SKM-1 (cell line): ENCODE measurements around the gene FREY1.

Source experiments
- DNase-seq: peaks from one replicate; lab custom pipeline; 2025; ENCODE audit not compliant: unreplicated experiment; lab: John Stamatoyannopoulos, UW

FREY1 gene

DNA sequence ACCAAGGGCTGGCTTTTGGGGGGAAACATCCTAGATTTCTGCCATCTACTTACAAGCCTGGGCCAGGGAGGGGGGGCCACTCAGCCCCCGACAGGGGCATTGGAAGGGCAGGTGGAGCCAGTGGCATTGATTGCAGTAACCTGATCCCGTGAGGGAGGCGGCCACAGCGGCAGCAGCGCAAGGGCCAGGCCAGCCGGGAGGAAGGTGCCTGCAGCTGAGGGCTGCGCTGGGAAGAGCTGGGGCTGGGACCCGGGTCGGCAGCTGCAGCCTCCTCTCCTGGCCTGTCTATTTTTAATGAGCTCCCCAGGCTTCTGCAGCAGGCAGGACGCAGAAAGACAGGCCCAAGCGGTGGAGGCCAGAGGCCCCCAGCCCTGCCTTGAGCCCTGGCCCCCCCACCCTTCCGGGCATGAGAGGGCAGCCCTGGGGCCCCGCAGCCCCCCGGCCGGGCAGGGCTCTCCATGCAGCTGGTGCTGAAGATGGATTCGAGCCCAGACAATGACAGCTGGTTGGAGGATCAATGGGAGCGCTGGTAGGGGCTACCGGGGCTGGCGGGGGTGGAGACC is 10.6 kb downstream of the FREY1 start:
- DNase-seq = no peak

DNA sequence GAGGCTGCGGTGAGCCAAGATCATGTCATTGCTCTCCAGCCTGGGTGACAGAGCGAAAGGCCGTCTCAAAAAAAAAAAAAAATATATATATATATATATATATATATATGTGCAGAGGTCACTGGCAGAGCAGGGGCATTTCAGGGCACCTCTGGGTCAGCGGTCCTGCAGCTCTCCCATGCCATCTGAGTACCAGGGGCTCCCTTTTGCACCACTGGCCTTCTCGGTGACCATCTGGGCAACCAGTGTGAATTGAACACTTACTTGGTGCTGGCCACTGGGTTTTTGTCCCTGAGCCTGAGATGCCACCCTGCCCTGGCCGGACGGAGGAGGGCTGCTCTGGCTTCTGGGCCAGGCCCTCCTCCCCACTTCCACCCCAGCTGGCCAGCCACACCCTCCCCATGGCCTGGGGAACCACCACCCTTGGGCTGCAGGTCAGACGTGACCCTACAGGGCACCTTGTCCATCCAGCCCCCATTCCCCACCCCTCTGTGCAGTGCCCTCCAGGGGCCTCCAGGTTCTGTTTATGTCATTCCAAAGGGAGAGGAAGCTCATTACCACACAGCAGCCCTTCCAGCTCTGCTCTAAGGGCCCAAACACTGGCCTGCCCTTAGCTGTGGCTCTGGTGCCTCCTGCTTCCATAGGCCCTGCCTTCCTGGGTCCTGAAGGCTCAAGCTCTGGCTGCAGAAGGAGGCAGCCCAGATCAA is 11.4 kb downstream of the FREY1 start:
- DNase-seq = no peak

DNA sequence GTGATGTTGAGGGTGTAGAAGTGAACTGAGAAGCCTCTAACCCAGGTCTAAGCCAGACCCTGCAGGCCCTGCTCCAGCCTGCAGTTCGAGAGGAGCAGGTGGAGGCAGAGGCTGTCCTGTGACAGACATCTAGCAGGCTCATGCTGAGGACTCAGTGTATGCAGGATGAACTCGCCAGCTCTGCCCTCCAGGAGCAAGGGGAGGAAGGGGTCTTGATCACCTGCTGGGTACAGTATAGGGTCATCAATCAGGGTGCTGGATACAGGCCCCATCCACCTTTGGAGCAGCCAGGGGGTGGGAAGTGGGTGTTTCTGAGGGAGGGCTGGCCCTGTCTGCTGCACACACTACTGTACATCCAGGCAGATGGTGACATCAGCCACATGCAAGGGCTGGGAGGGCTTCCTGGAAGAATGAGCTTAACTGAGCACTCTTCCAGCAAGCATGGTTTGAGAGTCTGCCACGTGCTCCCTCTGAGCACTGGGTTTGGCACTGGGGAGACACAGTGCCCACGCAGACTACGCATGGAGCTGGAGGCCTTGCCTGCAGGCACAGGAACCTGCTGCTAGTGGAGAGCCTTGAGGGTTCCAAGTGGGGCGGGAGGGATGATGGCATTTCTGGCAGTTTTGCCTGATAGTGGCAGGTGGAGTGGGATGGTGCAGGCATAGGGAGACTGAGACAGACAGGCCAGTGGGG is 12.4 kb downstream of the FREY1 start:
- no peak for DNase-seq

DNA sequence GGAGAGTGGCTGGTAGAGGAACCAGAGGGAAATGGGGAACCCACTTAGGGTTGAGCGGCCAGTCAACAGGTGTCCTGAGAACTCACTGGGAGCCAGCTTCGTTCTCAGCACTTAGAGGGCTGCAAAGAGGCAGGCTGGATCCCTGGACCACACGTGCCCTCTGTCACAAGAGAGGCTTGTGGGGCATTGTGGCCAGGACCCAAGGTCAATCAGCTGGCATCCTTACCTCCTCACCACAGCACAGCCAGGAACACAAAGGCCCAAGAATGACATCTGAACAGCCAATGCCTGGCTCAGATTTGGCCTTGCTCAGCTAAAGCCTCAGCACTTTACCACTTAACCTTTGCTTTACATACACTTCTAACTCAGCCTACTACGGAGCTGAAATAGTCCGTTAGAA is 14.2 kb downstream of the FREY1 start:
- DNase-seq = no peak

DNA sequence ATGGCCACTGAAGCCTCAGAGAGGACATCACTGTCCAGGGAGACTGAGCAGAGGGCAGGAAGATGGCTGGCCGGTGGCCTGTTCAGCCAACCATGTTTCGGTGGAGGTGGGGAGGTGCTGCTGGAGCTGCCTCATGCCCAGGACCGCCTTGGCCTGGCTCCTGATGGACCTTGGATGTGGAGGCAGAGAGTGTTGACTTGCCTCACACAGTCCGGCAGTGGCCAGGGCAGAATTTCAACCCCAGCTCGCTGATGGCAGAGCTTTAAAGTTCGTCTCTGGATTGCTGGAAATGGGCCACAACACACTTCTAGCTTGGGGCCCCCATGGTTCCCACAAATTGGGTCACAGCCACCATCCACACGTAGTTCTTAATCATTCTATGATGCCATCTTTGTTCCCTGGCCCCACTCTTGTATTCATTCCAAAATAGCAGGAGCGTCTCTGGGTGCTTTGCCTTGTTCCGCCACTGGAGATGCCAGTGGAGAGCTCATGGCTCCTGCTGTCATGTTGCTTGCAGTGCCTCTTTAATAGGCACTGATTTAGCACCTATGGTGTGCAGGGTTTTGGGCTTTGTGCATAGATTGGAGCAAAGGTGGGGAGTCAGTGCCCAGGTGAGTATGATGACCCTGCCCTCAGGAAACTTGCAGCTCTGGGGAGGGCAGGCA is 16.1 kb downstream of the FREY1 start:
- no peak for DNase-seq

DNA sequence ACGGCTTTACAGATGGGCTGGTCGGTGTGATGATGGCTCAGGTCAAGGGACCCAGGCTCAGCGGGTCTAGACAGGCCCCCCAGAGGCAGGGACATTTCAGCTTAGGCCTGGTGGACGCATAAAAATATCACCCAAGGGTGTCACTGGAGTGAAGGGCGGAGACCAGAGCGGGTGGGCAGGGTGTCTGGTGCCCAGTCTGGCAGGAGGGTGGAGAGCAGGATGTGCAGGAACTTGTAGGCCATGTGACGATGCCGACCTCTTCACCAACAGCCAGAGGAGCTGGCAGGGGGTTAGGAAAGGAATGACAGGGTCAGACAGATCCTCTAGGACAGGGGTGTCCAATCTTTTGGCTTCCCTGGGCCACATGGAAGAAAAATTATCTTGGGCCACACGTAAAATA is 17.1 kb downstream of the FREY1 start:
- DNase-seq = no peak

DNA sequence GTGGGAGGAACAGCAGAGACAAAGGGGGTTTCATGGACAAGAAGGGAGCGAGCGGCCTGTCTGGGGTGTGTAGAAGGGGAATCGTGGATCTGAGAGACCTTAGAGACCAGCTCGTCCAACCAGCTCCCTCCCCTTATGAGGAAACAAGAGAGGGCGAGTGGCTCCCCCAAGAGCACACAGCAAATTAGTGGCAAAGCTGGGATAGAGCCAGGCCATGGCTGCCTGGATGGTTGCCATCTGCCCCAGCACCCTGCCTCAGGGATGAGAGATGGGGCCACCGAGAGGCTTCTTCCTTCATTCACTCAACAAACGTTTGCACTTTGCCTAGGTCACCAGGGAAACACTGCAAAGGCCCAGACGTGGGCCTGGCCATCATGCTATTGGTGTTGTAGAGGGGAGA is 17.5 kb downstream of the FREY1 start:
- DNase-seq = no peak

DNA sequence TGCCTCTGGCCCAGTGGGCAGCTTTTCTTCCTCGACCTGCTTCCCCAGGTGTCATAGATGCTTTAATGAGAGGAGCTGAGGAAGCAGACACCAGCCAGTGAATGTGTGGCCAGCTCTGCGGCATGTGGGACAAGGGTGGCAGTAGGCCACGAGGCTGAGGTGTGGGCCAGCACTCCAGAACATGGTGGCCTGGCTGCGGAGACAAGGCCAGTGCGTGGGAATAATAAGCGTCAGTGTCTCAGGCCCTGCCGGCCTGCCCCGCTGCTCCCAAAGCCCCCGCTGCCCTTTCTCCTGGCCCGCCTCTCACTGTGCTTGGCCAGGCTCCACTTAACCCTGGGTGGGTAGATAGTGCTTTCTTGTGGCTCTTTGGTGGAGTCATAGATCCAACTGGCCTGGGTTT is 19.5 kb downstream of the FREY1 start:
- DNase-seq = no peak

DNA sequence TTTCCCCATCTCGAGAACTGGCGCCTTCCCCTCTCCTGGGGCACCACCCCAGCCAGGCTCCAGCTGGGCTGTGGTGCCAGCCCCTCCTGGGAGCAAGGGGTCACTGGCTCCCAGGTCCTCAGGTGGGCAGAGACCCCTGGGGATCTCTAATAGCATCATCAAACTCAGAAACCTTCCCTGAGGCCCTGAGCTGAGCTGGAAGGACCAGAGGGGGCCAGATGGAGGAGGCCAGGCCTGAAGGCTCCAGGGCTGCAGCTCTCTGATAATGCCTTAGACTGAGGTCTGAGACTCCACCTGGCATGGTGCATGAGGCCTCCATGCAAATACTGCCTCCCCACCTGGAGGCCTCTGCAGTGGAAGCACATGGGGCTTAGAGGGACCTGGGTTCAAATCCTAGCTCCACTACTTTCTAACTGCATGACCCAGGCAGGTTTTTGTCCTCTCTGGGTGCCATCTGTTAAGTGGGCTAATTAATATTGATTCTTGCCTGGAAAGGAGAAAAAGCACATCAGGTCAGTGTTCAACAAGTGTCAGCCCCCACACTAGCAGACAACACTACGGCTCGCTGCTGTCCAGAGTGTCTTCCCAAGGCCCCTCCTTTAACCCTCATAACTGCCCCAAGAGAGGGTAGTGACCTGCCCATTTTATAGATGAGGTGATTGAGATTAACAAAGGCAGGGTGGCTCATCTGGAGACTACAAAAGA is 20.1 kb downstream of the FREY1 start:
- no peak for DNase-seq

DNA sequence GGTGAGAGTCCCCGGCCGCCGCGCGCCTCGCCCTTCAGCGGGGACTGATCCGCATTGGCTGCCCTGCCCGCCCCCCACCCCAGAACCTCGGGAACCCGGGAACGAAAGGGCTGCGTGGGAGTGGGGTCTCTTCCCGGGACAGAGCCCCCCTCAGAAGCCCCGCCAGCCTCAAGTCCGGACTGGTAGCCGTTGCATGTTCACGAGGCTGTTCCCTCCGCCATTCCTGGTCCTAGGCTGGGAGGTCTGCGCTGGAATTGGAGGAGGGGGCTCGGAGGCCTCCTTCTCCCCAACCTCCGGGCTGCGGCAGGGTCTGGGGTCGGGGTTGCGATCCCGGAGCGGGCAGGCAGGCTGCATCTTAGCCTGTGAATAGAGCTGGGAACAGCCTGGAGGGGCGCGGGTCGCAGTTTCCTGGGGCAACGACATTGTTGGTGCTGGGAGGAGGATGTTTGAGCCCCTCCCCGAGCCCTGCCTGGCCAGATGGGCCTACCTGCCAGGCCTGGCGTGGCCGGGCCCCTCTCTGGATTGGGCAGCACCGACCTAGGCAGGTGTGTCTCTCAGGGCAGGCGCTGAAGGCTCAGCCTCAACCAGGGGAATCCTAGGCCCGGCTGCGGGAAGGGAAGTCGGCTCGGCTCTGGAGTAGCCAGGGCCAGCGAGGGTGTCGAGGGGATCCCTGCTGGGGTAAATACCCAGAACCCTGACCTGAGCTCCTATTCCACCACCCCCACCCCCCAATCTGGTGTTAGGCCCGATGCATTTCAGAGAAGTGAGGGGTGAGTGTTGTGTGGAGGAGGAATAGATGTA is 20.9 kb downstream of the FREY1 start:
- no peak for DNase-seq

DNA sequence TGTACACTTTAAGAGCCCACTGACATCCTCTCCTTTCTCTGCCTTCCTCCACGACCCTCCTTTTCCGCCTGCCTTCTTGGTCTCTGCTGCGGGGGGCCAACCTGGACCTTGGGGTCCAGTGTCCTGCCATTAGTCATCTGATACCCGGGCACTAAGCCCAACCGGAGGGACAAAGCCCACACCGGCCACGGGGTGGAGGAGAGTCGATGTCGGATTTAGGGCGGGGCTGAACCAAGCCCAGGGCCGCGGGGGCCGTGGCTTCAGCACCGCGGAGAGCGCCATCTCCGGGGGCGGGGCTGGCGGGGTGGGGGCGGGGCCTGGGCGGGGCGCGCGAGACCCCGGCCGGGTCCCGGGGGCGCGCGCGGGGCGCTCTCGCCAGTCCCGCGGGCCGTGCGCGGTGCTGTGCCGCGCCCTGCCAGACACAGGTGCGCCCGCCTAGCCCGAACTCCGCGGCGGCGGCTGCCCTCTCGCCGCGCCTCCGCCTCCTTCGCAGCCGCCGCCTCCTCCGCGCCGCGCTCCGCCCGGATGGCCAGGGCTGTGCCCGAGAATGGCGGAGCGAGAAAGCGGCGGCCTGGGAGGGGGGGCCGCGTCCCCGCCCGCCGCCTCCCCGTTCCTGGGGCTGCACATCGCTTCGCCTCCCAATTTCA is 21.7 kb downstream of the FREY1 start, which contains the start of gene MAPK8IP1:
TSS of gene MAPK8IP1 (plus strand) at position 378 of the 647 bp plus-strand sequence. CDS start at position 548, 170 bp downstream.
- DNase-seq = no peak

DNA sequence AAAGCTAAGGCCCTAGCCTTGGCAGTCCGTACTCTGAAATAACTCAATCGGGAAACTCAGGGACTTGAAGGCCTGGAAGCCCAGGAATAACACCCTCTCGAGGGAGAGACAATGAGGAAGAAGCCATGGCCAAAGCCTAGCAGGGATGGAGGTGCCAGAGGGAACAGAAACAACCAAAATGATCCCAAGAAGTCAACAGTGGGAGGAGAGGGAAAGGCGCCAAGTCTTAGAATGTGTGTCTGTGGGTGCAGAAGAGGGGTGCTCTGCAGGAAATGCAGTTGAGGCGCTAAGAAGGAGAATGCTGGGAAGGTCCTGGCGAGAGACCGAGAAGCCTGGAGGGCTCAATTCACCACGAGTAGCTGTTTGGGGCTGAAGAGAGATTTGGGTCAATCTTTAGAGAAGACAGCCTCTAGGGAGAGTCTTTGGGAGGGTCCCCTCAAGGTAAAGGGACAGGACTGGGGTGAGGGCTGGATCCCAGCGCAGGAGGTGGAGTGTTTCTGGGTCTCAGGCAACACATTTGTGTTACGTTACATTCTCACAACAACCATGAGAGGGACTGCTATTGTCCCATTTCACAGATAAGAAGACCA is 22.4 kb downstream of the FREY1 start:
- DNase-seq = no peak

DNA sequence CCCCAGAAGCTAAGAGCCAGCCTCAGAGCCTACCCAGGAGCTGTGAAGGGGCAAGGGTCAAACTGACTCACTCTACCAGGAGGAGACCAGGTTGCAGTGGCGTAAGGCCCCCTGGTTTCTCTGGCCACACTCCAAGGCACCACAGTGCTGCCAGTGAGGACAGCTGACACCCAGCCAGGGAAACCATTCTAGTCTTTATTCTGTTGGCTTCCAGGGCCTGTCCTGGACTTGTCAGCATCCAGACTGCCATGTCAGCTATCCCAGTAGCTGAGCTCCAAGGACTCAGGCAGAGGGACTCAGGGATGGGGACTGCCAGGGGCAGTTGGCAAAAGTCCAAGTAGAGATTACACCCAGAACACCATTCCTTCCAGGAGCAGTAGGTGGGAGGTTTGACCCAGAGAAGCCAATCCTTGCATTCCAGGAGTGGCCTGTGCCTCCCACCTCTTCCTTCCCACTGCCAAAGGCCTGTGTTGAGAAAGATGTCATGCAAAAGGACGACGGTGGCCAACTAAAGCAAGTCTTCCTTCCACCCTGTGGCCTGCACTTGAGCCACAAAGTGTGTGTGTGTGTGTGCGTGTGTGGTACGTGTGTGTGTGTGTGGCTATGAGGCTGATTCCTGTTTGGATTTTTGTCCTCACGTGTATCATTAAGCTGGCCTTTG is 25.2 kb downstream of the FREY1 start:
- DNase-seq = no peak

DNA sequence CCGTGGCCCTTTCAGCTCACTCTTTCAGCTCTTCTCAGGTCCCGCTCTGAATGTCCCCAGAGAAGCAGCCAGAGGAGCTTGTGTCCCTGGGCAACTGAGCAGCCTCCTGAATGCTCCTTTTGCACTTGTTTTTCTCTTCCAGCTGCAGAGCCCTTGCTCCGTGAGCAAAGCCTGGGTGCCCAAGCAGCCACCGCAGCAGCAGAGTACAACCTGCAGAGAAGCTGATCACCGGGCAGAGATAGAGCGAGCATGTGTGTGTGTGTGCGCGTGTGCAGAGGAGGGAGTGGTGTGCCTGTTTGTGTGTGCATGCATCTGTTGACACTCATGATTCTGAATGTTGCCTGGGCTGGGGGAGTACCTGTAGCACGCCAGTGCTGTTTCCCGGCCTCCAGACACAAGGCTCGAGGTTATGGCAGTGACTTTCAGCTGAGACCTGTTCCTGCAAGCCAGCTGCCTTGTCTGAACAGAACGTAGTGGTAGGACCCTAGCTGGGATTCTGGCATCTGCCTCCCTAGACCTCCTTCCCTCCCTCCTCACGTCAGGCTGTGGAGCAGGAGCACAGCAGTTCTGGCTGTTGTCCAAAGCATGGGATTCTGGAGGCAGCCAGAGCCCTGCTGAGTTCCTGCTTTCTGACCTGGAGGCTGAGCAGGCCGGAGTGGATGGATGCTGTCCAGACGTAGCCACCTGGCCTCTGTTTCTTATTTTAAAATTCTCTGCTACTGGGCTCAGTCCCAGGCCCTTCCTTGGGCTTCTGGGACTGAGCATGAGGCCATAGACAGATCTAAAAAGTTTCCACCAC is 26.1 kb downstream of the FREY1 start:
- no peak for DNase-seq

DNA sequence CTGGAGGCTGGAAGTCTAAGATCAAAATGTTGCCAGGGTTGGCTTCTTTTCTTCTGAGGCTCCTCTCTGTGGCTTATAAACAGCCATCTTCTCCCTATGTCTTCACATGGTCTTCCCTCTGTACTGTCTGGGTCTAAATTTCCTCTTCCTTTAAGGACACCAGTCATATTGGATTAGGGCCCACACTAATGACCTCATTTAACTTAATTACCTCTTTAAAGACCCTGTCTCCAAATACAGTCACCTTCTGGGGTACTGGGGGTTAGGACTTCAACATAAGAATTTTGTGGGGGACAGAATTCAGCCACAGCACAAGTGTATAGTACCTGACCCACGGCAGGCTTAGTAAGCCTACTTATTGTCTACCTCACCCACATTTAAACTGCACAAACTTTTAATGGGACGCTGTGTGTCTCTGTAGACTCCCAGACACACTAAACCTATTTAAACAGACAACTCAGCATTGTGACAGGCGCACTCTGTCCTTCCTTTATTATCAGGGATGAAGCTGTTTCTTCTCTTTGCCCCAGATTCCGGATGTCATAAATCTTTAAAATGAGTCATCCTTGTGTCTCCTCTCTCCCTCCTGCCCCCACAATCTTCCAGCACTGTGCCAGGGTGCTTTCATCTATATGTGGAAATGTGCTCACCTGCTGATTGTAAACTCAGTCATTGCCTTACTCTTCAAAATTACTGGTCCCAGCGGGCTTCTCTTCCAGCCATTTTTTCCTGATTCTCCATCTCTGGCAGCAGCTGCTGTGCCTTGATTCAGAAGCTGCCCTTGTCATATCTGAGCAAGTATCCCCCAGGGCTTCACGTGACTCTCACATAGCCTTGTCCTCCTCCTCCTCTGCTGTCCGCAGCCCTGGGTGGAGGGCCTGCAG is 27.0 kb downstream of the FREY1 start:
- DNase-seq = no peak

DNA sequence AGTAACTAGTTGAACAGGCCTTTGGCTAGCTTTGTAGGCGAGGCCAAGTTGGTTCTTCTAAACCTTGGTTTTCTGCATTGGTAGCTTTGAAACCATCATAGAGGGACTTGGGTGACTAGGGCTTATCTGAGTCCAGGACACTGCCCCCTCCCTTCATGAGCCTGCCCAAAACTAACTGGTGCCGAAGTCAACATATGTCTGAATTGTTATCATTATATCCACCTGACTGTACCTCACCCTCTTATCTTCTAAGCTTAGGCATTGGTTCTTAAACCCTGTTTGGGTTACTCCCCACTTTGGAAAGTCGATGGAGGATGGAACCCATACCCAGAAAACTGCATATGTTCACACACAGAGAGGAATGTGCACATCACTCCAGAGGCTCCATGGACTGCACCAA is 29.2 kb downstream of the FREY1 start:
- DNase-seq = no peak

DNA sequence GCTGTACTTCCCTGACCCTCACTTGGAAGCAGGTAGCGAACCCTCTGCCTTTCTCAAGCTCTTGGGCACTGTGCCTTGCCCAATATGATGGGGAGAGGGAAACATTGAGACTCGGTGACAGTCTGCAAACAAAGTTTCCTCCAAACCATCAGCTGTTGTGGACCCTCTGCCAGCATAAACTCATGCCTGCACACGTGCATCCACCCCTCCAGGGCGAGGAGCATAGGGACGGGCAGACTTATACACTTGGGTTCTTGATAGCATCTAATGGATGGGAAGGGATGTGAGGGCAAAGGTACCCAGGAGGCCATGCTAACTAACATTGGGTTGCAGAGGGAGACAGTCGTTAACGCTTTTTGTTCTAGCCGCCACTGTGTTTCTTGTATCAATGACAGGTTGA is 29.9 kb downstream of the FREY1 start:
- no peak for DNase-seq
